Adrenal gland (tissue), 5 donors: Measurements from ENCODE around the gene SPAG16.

Experiments
- POLR2A ChIP-seq, 2 donors: fragments of 450-650 bp; IDR thresholded peaks; one replicate each; pipeline ENCODE4 v1.6.1; 2017; ENCODE audit warnings: antibody characterized with exemption in 2 of 2, mild to moderate bottlenecking in 2 of 2, moderate library complexity in 1 of 2
- TF ChIP-seq, protein P1 (sequence below), 6 experiments: fragments of 450-650 bp in 4 of 6; fragments of 200-600 bp in 2 of 6; sonication (generic) in 1 of 6; IDR thresholded peaks; 1 replicate in 5 of 6; 2 replicates in 1 of 6; pipeline versions ENCODE4 v1.5.1 to v1.8.0; 2016 to 2021; ENCODE audit warnings: antibody characterized with exemption in 6 of 6, mild to moderate bottlenecking in 2 of 6, moderate library complexity in 1 of 6
- donor health status: DM: no; HTN: no; CAD: no.

DNA sequence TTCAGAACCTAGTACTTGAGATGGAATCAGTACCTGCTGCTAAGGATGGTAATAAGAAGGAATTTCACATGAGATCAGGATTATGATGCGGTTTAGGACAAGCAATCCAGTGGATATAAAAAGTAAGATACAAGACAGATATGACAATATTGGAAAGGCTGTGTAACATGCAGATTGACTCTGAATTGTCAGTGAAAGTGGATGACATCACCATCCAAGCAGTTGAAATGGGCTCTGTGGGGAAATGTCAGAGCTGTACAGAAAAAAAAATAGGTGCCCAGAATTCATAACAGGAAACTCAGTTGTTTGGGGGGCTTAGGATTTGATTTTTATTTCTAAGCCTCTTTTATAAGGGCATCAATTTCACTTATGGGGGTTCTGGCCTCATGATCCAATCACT, 438.3 kb downstream of the SPAG16 start:
- TF ChIP-seq, protein P1, sequence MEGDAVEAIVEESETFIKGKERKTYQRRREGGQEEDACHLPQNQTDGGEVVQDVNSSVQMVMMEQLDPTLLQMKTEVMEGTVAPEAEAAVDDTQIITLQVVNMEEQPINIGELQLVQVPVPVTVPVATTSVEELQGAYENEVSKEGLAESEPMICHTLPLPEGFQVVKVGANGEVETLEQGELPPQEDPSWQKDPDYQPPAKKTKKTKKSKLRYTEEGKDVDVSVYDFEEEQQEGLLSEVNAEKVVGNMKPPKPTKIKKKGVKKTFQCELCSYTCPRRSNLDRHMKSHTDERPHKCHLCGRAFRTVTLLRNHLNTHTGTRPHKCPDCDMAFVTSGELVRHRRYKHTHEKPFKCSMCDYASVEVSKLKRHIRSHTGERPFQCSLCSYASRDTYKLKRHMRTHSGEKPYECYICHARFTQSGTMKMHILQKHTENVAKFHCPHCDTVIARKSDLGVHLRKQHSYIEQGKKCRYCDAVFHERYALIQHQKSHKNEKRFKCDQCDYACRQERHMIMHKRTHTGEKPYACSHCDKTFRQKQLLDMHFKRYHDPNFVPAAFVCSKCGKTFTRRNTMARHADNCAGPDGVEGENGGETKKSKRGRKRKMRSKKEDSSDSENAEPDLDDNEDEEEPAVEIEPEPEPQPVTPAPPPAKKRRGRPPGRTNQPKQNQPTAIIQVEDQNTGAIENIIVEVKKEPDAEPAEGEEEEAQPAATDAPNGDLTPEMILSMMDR (IDR thresholded peaks at IDR 0.05) = no peak
- TF ChIP-seq POLR2A (IDR thresholded peaks at IDR 0.05) = no peak
